ENCODE measurements around the gene RNF34.
"Not testable (repeated sequence)": the region's sequence is repeated elsewhere in the genome, so short reads cannot be mapped to it uniquely, and the experiment has no call there.

Gene RNF34

GRCh38 chr12:121399391-121400331 lies at the start of gene RNF34:
RNF34 (plus strand) TSS chr12:121400118; CDS start chr12:121400213, 95 bp downstream.
- DNase-seq (ENCODE audit: low spot score) = peak; percentile 98

- peak; percentile 96 for DNase-seq (ENCODE audit: low spot score)
Measured at GRCh38 chr12:121351820-121352681, 47.9 kb upstream of the RNF34 start, which contains the start of gene ANAPC5. ANAPC5 (minus strand) TSS chr12:121352411; CDS start chr12:121352340, 71 bp downstream.

- no peak for DNase-seq (ENCODE audit: low spot score)
Measured at GRCh38 chr12:121352682-121353018, 47.3 kb upstream of the RNF34 start.

- no peak for DNase-seq (ENCODE audit: low spot score)
Measured at GRCh38 chr12:121355818-121356217, 44.1 kb upstream of the RNF34 start.

GRCh38 chr12:121356657-121357056 lies 43.3 kb upstream of the RNF34 start:
- DNase-seq (ENCODE audit: low spot score) = no peak

GRCh38 chr12:121357331-121357730 lies 42.6 kb upstream of the RNF34 start:
- DNase-seq (ENCODE audit: low spot score) = no peak

- DNase-seq (ENCODE audit: low spot score) = no peak
Measured at GRCh38 chr12:121358073-121358472, 41.8 kb upstream of the RNF34 start.

GRCh38 chr12:121364683-121365121 lies 35.2 kb upstream of the RNF34 start:
- no peak for DNase-seq (ENCODE audit: low spot score)

GRCh38 chr12:121365416-121366062 lies 34.4 kb upstream of the RNF34 start:
- no peak for DNase-seq (ENCODE audit: low spot score)

GRCh38 chr12:121366063-121366459 lies 33.9 kb upstream of the RNF34 start:
- no peak for DNase-seq (ENCODE audit: low spot score)

- DNase-seq (ENCODE audit: low spot score) = no peak
Measured at GRCh38 chr12:121371404-121371803, 28.5 kb upstream of the RNF34 start.

- DNase-seq (ENCODE audit: low spot score) = no peak
Measured at GRCh38 chr12:121373755-121374154, 26.2 kb upstream of the RNF34 start.

- DNase-seq (ENCODE audit: low spot score) = not testable (repeated sequence)
Measured at GRCh38 chr12:121374336-121374735, 25.6 kb upstream of the RNF34 start.

- not testable (repeated sequence) for DNase-seq (ENCODE audit: low spot score)
Measured at GRCh38 chr12:121374945-121375584, 24.9 kb upstream of the RNF34 start.

GRCh38 chr12:121376754-121377697 lies 22.9 kb upstream of the RNF34 start:
- DNase-seq (ENCODE audit: low spot score) = no peak

- DNase-seq (ENCODE audit: low spot score) = no peak
Measured at GRCh38 chr12:121378736-121379135, 21.2 kb upstream of the RNF34 start.

GRCh38 chr12:121379945-121380344 lies 20.0 kb upstream of the RNF34 start:
- no peak for DNase-seq (ENCODE audit: low spot score)

- no peak for DNase-seq (ENCODE audit: low spot score)
Measured at GRCh38 chr12:121383601-121384021, 16.3 kb upstream of the RNF34 start.

- not testable (repeated sequence) for DNase-seq (ENCODE audit: low spot score)
Measured at GRCh38 chr12:121384891-121385290, 15.0 kb upstream of the RNF34 start.

- no peak for DNase-seq (ENCODE audit: low spot score)
Measured at GRCh38 chr12:121388421-121388981, 11.4 kb upstream of the RNF34 start.
